IMR-90 (cell line): Measurements from ENCODE around the gene PAPPA. TPM values are rescaled to one million over a fixed set of nuclear protein-coding genes. Genes with fewer than 3 reads are reported as not detected.

ENCODE experiments used
- ATAC-seq: fragments of 200-7000 bp; cut with Tn5 transposase; 2 replicates; pipeline ENCODE4 v1.9.1; 2020; ENCODE audit warnings: low read depth, mild to moderate bottlenecking, moderate library complexity
- BruUV-seq: library from RNA; stranded (reverse); fragments of 400-500 nt; replicated peaks from 2 replicates; lab custom pipeline; 2021; lab: Mats Ljungman, UMichigan
- CTCF ChIA-PET: fragments of 300-600 bp; formaldehyde crosslinking; extraction: SDS; loops from one replicate; lab custom pipeline; 2021; ENCODE audit warnings: antibody characterized with exemption; lab: Yijun Ruan, JAX
- POLR2A ChIA-PET: fragments of 300-600 bp; sonication (Branson Sonifier 250); formaldehyde crosslinking; loops from one replicate; lab custom pipeline; 2022; ENCODE audit warnings: antibody characterized with exemption; ENCODE audit not compliant: unreplicated experiment; lab: Charles Lee
- DNase-seq: peaks from one replicate; pipeline ENCODE4 v3.0.0; 2013
- H2AFZ ChIP-seq: replicated peaks from 2 replicates; pipeline ENCODE3; 2013; ENCODE audit warnings: low read length, mild to moderate bottlenecking; ENCODE audit not compliant: poor library complexity
- H2AK5ac ChIP-seq: 2 replicates; pipeline ENCODE4 v1.6.1; 2013; ENCODE audit warnings: low read depth, low read length, inconsistent platforms
- H2AK9ac ChIP-seq: replicated peaks from 2 replicates; pipeline ENCODE3; 2013; ENCODE audit warnings: mild to moderate bottlenecking, low read depth, low read length, moderate library complexity; ENCODE audit not compliant: poor library complexity
- H2BK120ac ChIP-seq: 2 replicates; pipeline ENCODE4 v1.6.1; 2013; ENCODE audit warnings: low read depth, low read length, inconsistent platforms
- H2BK15ac ChIP-seq: 3 replicates; pipeline ENCODE4 v1.6.1; 2013; ENCODE audit warnings: low read depth, low read length, inconsistent platforms
- H2BK20ac ChIP-seq: 2 replicates; pipeline ENCODE4 v1.6.1; 2013; ENCODE audit warnings: low read depth, mild to moderate bottlenecking, inconsistent platforms, low read length, moderate library complexity
- H2BK5ac ChIP-seq: 2 replicates; pipeline ENCODE4 v1.6.1; 2013; ENCODE audit warnings: mild to moderate bottlenecking, low read depth, low read length, inconsistent platforms; ENCODE audit not compliant: poor library complexity, severe bottlenecking
- H3K14ac ChIP-seq: replicated peaks from 2 replicates; pipeline ENCODE4 v1.6.1; 2013; ENCODE audit warnings: low read depth, low read length, inconsistent platforms
- H3K18ac ChIP-seq: 2 replicates; pipeline ENCODE4 v1.6.1; 2013; ENCODE audit warnings: low read depth, low read length, control low read depth
- H3K23ac ChIP-seq: 2 replicates; pipeline ENCODE4 v1.6.1; 2013; ENCODE audit warnings: low read depth, low read length, inconsistent platforms
- H3K27ac ChIP-seq: 2 replicates; pipeline ENCODE4 v1.5.1; 2013; ENCODE audit warnings: mild to moderate bottlenecking, control low read depth, low read length; ENCODE audit not compliant: insufficient read depth
- H3K27me3 ChIP-seq: 2 replicates; pipeline ENCODE4 v1.6.1; 2013; ENCODE audit warnings: low read length; ENCODE audit not compliant: control insufficient read depth, insufficient read depth
- H3K36me3 ChIP-seq: 2 replicates; pipeline ENCODE4 v1.6.1; 2013; ENCODE audit warnings: low read length, mixed read lengths; ENCODE audit not compliant: control insufficient read depth, insufficient read depth
- H3K4ac ChIP-seq: 2 replicates; pipeline ENCODE4 v1.6.1; 2013; ENCODE audit warnings: low read depth, low read length, inconsistent platforms
- H3K4me1 ChIP-seq: 2 replicates; pipeline ENCODE4 v1.6.1; 2013; ENCODE audit warnings: low read length, mixed read lengths; ENCODE audit not compliant: control insufficient read depth, insufficient read depth
- H3K4me2 ChIP-seq: 2 replicates; pipeline ENCODE4 v1.6.1; 2013; ENCODE audit warnings: low read depth, mild to moderate bottlenecking, control low read depth, low read length, moderate library complexity
- H3K4me3 ChIP-seq: 2 replicates; pipeline ENCODE4 v1.5.1; 2013; ENCODE audit warnings: low read depth, mild to moderate bottlenecking, control low read depth, low read length, moderate library complexity; ENCODE audit not compliant: insufficient read depth
- H3K56ac ChIP-seq: 2 replicates; pipeline ENCODE4 v1.6.1; 2013; ENCODE audit warnings: low read length, inconsistent platforms; ENCODE audit not compliant: insufficient read depth; ENCODE audit errors: extremely low read depth
- H3K79me1 ChIP-seq, 2 experiments: 2 replicates each; pipeline ENCODE4 v1.6.1; 2013; ENCODE audit warnings: low read length in 2 of 2, inconsistent platforms in 1 of 2, low read depth in 1 of 2
- H3K9ac ChIP-seq: 2 replicates; pipeline ENCODE4 v1.6.1; 2013; ENCODE audit warnings: low read depth, low read length, control low read depth
- H3K9me1 ChIP-seq: 2 replicates; pipeline ENCODE4 v1.6.1; 2013; ENCODE audit warnings: low read length, inconsistent platforms; ENCODE audit not compliant: insufficient read depth
- H3K9me3 ChIP-seq: 2 replicates; pipeline ENCODE4 v1.6.1; 2013; ENCODE audit warnings: low read length; ENCODE audit not compliant: control insufficient read depth, insufficient read depth
- H4K20me1 ChIP-seq: 2 replicates; pipeline ENCODE4 v1.6.1; 2013; ENCODE audit warnings: low read length, inconsistent platforms; ENCODE audit not compliant: insufficient read depth
- H4K5ac ChIP-seq: 2 replicates; pipeline ENCODE4 v1.6.1; 2013; ENCODE audit warnings: mild to moderate bottlenecking, low read depth, low read length, control low read depth
- H4K8ac ChIP-seq, 2 experiments: 2 replicates each; pipeline ENCODE4 v1.6.1; 2013; ENCODE audit warnings: low read depth in 2 of 2, low read length in 2 of 2, control low read depth in 1 of 2, inconsistent platforms in 1 of 2
- H4K91ac ChIP-seq: 2 replicates; pipeline ENCODE4 v1.6.1; 2013; ENCODE audit warnings: low read depth, low read length, inconsistent platforms; ENCODE audit not compliant: insufficient read depth
- BHLHE40 ChIP-seq: fragments of 150-350 bp; IDR thresholded peaks from 2 replicates; pipeline ENCODE4 v1.6.1; 2016; ENCODE audit warnings: mild to moderate bottlenecking, low read depth, low read length
- CEBPB ChIP-seq: IDR thresholded peaks from 2 replicates; pipeline ENCODE4 v1.6.1; 2012; ENCODE audit warnings: low read depth, low read length, improper control_type of control experiment
- FOS ChIP-seq: fragments of 150-350 bp; IDR thresholded peaks from 2 replicates; pipeline ENCODE4 v1.6.1; 2016; ENCODE audit warnings: low read depth, low read length
- MAFK ChIP-seq: IDR thresholded peaks from 2 replicates; pipeline ENCODE4 v1.6.1; 2012; ENCODE audit warnings: low read depth, low read length, improper control_type of control experiment
- MXI1 ChIP-seq: IDR thresholded peaks from 2 replicates; pipeline ENCODE4 v1.6.1; 2012; ENCODE audit warnings: low read depth, mild to moderate bottlenecking, low read length, moderate library complexity, borderline replicate concordance
- NFE2L2 ChIP-seq: fragments of 150-350 bp; IDR thresholded peaks from 2 replicates; pipeline ENCODE4 v1.6.1; 2016; ENCODE audit warnings: low read depth, mild to moderate bottlenecking, low read length
- POLR2A ChIP-seq: IDR thresholded peaks from 2 replicates; pipeline ENCODE4 v1.6.1; 2012; ENCODE audit warnings: mild to moderate bottlenecking, low read depth, low read length
- RAD21 ChIP-seq: IDR thresholded peaks from 2 replicates; pipeline ENCODE4 v1.6.1; 2012; ENCODE audit warnings: low read length, improper control_type of control experiment
- RCOR1 ChIP-seq: IDR thresholded peaks from 2 replicates; pipeline ENCODE4 v1.6.1; 2012; ENCODE audit warnings: mild to moderate bottlenecking, low read length, improper control_type of control experiment; ENCODE audit not compliant: insufficient replicate concordance
- RFX5 ChIP-seq: IDR thresholded peaks from 2 replicates; pipeline ENCODE4 v1.8.0; 2012; ENCODE audit warnings: low read depth, mild to moderate bottlenecking, low read length, moderate library complexity
- SMC3 ChIP-seq: fragments of 150-350 bp; IDR thresholded peaks from 2 replicates; pipeline ENCODE4 v1.6.1; 2016; ENCODE audit warnings: low read depth, mild to moderate bottlenecking, antibody characterized with exemption, low read length, moderate library complexity
- WGBS, 2 experiments: methylation state at CpG; one replicate each; pipeline versions ENCODE4 v1.1.5 to v1.1.7; 2013; ENCODE audit warnings: missing lambda C conversion rate in 2 of 2; ENCODE audit not compliant: insufficient read length in 1 of 2; ENCODE audit errors: extremely low coverage in 2 of 2; 5-methylcytosine and 5-hydroxymethylcytosine counted together
- dilution Hi-C: fragments of 300-500 bp; cut with HindIII; formaldehyde crosslinking; loops from one replicate; pipeline ENCODE4 v1.14.3; 2018; ENCODE audit warnings: low sequenced_read_pairs; ENCODE audit not compliant: unreplicated experiment
- in situ Hi-C: fragments of 300-500 bp; cut with MboI; formaldehyde crosslinking; loops from 3 replicates; pipeline ENCODE4 v1.14.3; 2019; ENCODE audit warnings: low sequenced_read_pairs, inconsistent platforms, mixed read lengths
- intact Hi-C: fragments of 100-400 bp; cut with micrococcal nuclease; formaldehyde crosslinking; loops from 2 replicates; pipeline ENCODE4 v1.10.0; 2022
- polyA plus RNA-seq, 3 experiments: library from polyadenylated mRNA; depleted of rRNA; stranded (reverse); fragments of >200 nt; gene quantifications; 2 replicates each; pipeline ENCODE4 v1.2.3, GENCODE V29; 2012; ENCODE audit warnings: low replicate concordance in 1 of 3
- total RNA-seq: library from RNA; depleted of rRNA; stranded (reverse); fragments of >200 nt; gene quantifications from 2 replicates; pipeline ENCODE4 v1.2.3, GENCODE V29; 2012
- TF ChIP-seq, protein P1 (sequence below): conservative IDR thresholded peaks from 2 replicates; pipeline ENCODE4 v1.5.1; 2012; ENCODE audit warnings: mild to moderate bottlenecking, low read depth, low read length, improper control_type of control experiment
- TF ChIP-seq, protein P2 (sequence below): fragments of 150-350 bp; IDR thresholded peaks from 2 replicates; pipeline ENCODE4 v1.6.1; 2017; ENCODE audit warnings: mild to moderate bottlenecking, antibody characterized with exemption, low read length, low read depth

The PAPPA gene
- total and polyA plus RNA-seq, 2 of the 4 experiments (the other 2 are of a cell fraction), result 8.3 to 12.4 TPM

DNA sequence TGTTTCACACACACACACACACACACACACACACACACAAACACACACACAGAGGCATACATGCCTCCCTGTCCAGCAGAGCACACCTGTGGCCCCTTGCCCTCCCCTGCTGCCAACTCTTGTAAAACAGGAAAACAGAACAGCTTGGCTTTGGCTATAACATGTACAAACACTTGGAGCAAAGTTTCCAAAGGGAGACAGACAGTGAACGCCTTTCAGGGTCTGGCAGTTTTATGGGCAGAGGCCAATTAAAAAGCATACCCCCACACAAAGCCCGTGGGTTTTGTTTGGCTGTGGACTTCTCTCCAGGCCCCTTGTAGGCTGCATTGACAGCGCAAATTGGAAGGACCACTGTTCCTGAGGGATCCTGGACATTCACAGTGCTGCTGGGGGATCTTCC lies 265.6 kb downstream of the PAPPA start:
- intact Hi-C loops (no loop called here), in situ Hi-C loops (no loop called here), dilution Hi-C loops (no loop called here)
- Histone ChIP-seq H3K4ac (no peak overlapping the region), H3K4me3 (no peak overlapping the region), H3K14ac (no peak overlapping the region), H3K27ac (no peak overlapping the region), H3K36me3 (no peaks in the 10 kb centered on the region), H4K91ac (no peak overlapping the region), H3K4me1 (no peaks in the 10 kb centered on the region), H2AK9ac (no peak overlapping the region), H4K5ac (no peak overlapping the region), H2BK15ac (no peak overlapping the region), H4K8ac (no peak overlapping the region), H3K9me1 (no peaks in the 10 kb centered on the region), H2BK20ac (no peak overlapping the region), H2BK5ac (no peak overlapping the region), H2AFZ (no peak overlapping the region), H3K79me1 (no peaks in the 10 kb centered on the region), H3K9ac (no peak overlapping the region), H3K56ac (no peak overlapping the region), H3K4me2 (no peak overlapping the region), H2BK120ac (no peak overlapping the region), H3K27me3 (no peaks in the 10 kb centered on the region), H3K9me3 (no peaks in the 10 kb centered on the region), H3K18ac (no peak overlapping the region), H2AK5ac (no peak overlapping the region), H3K23ac (no peak overlapping the region), H4K20me1 (no peaks in the 10 kb centered on the region)
- DNase-seq (no peak), ATAC-seq (no peak)
- POLR2A ChIA-PET, result no interaction called here
- CTCF ChIA-PET, result no interaction called here
- no TSS peak for BruUV-seq
- TF ChIP-seq POLR2A, result no peak
- no peak for TF ChIP-seq MAFK
- no peak for TF ChIP-seq RFX5
- TF ChIP-seq CEBPB, result no peak
- no peak for TF ChIP-seq FOS
- no peak for TF ChIP-seq RAD21
- TF ChIP-seq BHLHE40, result no peak
- TF ChIP-seq, protein P1, sequence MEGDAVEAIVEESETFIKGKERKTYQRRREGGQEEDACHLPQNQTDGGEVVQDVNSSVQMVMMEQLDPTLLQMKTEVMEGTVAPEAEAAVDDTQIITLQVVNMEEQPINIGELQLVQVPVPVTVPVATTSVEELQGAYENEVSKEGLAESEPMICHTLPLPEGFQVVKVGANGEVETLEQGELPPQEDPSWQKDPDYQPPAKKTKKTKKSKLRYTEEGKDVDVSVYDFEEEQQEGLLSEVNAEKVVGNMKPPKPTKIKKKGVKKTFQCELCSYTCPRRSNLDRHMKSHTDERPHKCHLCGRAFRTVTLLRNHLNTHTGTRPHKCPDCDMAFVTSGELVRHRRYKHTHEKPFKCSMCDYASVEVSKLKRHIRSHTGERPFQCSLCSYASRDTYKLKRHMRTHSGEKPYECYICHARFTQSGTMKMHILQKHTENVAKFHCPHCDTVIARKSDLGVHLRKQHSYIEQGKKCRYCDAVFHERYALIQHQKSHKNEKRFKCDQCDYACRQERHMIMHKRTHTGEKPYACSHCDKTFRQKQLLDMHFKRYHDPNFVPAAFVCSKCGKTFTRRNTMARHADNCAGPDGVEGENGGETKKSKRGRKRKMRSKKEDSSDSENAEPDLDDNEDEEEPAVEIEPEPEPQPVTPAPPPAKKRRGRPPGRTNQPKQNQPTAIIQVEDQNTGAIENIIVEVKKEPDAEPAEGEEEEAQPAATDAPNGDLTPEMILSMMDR, result no peak
- no peak for TF ChIP-seq NFE2L2
- TF ChIP-seq MXI1, result no peak
- TF ChIP-seq SMC3, result no peak
- TF ChIP-seq, protein P2, sequence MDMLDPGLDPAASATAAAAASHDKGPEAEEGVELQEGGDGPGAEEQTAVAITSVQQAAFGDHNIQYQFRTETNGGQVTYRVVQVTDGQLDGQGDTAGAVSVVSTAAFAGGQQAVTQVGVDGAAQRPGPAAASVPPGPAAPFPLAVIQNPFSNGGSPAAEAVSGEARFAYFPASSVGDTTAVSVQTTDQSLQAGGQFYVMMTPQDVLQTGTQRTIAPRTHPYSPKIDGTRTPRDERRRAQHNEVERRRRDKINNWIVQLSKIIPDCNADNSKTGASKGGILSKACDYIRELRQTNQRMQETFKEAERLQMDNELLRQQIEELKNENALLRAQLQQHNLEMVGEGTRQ, result no peak
- TF ChIP-seq RCOR1, result no peak
- no CpG with 5 or more reads among the region's 3 CpGs for WGBS, 2 experiments
